Measurements from ENCODE around the gene HARS1. TPM values are rescaled to one million over a fixed set of nuclear protein-coding genes. Genes with fewer than 3 reads are reported as not detected.
"Not testable (repeated sequence)": the region's sequence is repeated elsewhere in the genome, so short reads cannot be mapped to it uniquely, and the experiment has no call there.

HARS1 gene
- total and polyA plus RNA-seq, 2 donors (not counting 1 experiment from before 2014, with no cell fraction given) = 32.6 to 60.5 TPM

GRCh38 chr5:140710899-140711552 is 19.9 kb upstream of the HARS1 start:
- Histone ChIP-seq H3K4me3 (ENCODE audit: control extremely low read depth in 1 of 5, extremely low read depth in 1 of 5, insufficient read depth in 1 of 5, low read depth in 2 of 5, low read length in 4 of 5) (peak overlapping the region; percentile 69 to 98 (median 73)), H3K4me2 (replicated peaks; ENCODE audit: low read depth, low read length, poor library complexity, severe bottlenecking) (peak overlapping the region; percentile 68), H3K79me2 (ENCODE audit: control insufficient read depth, insufficient read depth, low read length) (no peaks in the 10 kb centered on the region), H3K36me3 (replicated peaks in 1 of 2; ENCODE audit: control extremely low read depth in 1 of 2, control insufficient read depth in 1 of 2, extremely low read depth in 1 of 2, insufficient read depth in 2 of 2, low read length in 1 of 2) (peaks cover 2 to 4% of the 10 kb centered on the region in 2 experiments), H4K20me1 (ENCODE audit: control insufficient read depth, insufficient read depth, low read length, poor library complexity, severe bottlenecking) (no peaks in the 10 kb centered on the region), H2AFZ (ENCODE audit: insufficient read depth, low read depth, low read length, poor library complexity, severe bottlenecking) (peak overlapping the region; percentile 94), H3K27me3 (replicated peaks in 1 of 4; ENCODE audit: control extremely low read depth in 1 of 4, control insufficient read depth in 3 of 4, insufficient read depth in 4 of 4, low read length in 3 of 4) (no peaks in the 10 kb centered on the region), H3K27ac (ENCODE audit: low read length in 2 of 2) (peak overlapping the region; percentile 64 to 78), H3K9ac (ENCODE audit: low read length) (peak overlapping the region; percentile 74), H3K9me3 (ENCODE audit: control extremely low read depth in 1 of 3, control insufficient read depth in 2 of 3, insufficient read depth in 1 of 3, low read length in 2 of 3) (peaks cover 0 to 3% (median 0%) of the 10 kb centered on the region in 3 donors), H3K4me1 (ENCODE audit: control insufficient read depth in 2 of 2, insufficient read depth in 2 of 2, low read length in 2 of 2) (peaks cover 5 to 11% of the 10 kb centered on the region in 2 donors)
- intact Hi-C loops (cut with micrococcal nuclease) = loop anchor here (1.0 to 5.0 kb wide), 6 partner anchors 11 to 604 kb away; partner anchors contain the start of genes ANKHD1, APBB3, HARS1 and HARS2
- Mint-ChIP-seq H3K4me3 (peak overlapping the region; percentile 95), H3K27ac (peak overlapping the region; percentile 96), H3K4me1 (peaks cover 14% of the 10 kb centered on the region), H3K9me3 (ENCODE audit: insufficient read depth) (no peaks in the 10 kb centered on the region), H3K27me3 (no peaks in the 10 kb centered on the region)
- 2% methylated on average over 20 of the region's 27 CpGs for WGBS (ENCODE audit: insufficient coverage)
- CTCF ChIA-PET = interaction anchor here (0.6 to 2.0 kb wide), 14 partner anchors 9 to 853 kb away, joined by 3 to 10 read pairs (median 4); partner anchors contain the start of genes ANKHD1, HARS1, HARS2 and HBEGF
- DNase-seq (peak; percentile 96), ATAC-seq (ENCODE audit: low read depth) (peak; percentile 85)
- POLR2A ChIA-PET = interaction anchor here (1.1 to 2.0 kb wide), 3 partner anchors 9 to 72 kb away, joined by 3 to 8 read pairs (median 5); partner anchors contain the start of genes IK, NDUFA2 and TMCO6
- no peak for TF ChIP-seq CTCF (IDR thresholded peaks at IDR 0.05)
- TF ChIP-seq EZH2 (IDR thresholded peaks at IDR 0.05; ENCODE audit: borderline replicate concordance, insufficient read depth, low read depth, low read length, poor library complexity, severe bottlenecking) = no peak

GRCh38 chr5:140708787-140709186 is 17.6 kb upstream of the HARS1 start:
- H3K27me3 Mint-ChIP-seq; H3K4me3 ChIP-seq (ENCODE audit: control extremely low read depth in 1 of 5, extremely low read depth in 1 of 5, insufficient read depth in 1 of 5, low read depth in 2 of 5, low read length in 4 of 5); H3K9me3 Mint-ChIP-seq (ENCODE audit: insufficient read depth); H3K9ac ChIP-seq (ENCODE audit: low read length); CTCF ChIA-PET; H3K27ac Mint-ChIP-seq; ATAC-seq (ENCODE audit: low read depth); H3K4me2 ChIP-seq (replicated peaks; ENCODE audit: low read depth, low read length, poor library complexity, severe bottlenecking); H3K27me3 ChIP-seq (replicated peaks in 1 of 4; ENCODE audit: control extremely low read depth in 1 of 4, control insufficient read depth in 3 of 4, insufficient read depth in 4 of 4, low read length in 3 of 4); H3K9me3 ChIP-seq (ENCODE audit: control extremely low read depth in 1 of 3, control insufficient read depth in 2 of 3, insufficient read depth in 1 of 3, low read length in 2 of 3); H2AFZ ChIP-seq (ENCODE audit: insufficient read depth, low read depth, low read length, poor library complexity, severe bottlenecking); POLR2A ChIA-PET; DNase-seq; H4K20me1 ChIP-seq (ENCODE audit: control insufficient read depth, insufficient read depth, low read length, poor library complexity, severe bottlenecking); H3K79me2 ChIP-seq (ENCODE audit: control insufficient read depth, insufficient read depth, low read length); intact Hi-C loops (cut with micrococcal nuclease); H3K27ac ChIP-seq (ENCODE audit: low read length in 2 of 2): not testable (repeated sequence)
- WGBS (ENCODE audit: insufficient coverage) = 100% methylated on average over 5 of the region's 9 CpGs
- peak overlapping the region; percentile 27 for H3K4me3 Mint-ChIP-seq
- H3K4me1 Mint-ChIP-seq = peaks cover 14% of the 10 kb centered on the region
- peaks cover 4 to 25% of the 10 kb centered on the region in 2 experiments for H3K36me3 ChIP-seq (replicated peaks in 1 of 2; ENCODE audit: control extremely low read depth in 1 of 2, control insufficient read depth in 1 of 2, extremely low read depth in 1 of 2, insufficient read depth in 2 of 2, low read length in 1 of 2)
- H3K4me1 ChIP-seq (ENCODE audit: control insufficient read depth in 2 of 2, insufficient read depth in 2 of 2, low read length in 2 of 2) = peaks cover 5 to 11% of the 10 kb centered on the region in 2 donors

Measured in B cell (primary cell).